Activated CD8-positive, alpha-beta T cell treated with anti-CD3 and anti-CD28 coated beads, Interleukin-2, amount 10 ng/mL, durations not matched to agents 7 days and 5 days (primary cell): ENCODE results near the gene SCYL1. TPM values are rescaled to one million over a fixed set of nuclear protein-coding genes. Genes with fewer than 3 reads are reported as not detected.

Experiments
- ATAC-seq: fragments of 150-1000 bp; cut with Tn5 transposase; one replicate; pipeline ENCODE4 v1.10.0; 2021; ENCODE audit warnings: moderate library complexity
- CTCF ChIA-PET: fragments of 350-600 bp; sonication (Branson Sonifier 250); formaldehyde crosslinking; loops from one replicate; lab custom pipeline; 2021; ENCODE audit warnings: antibody characterized with exemption; lab: Charles Lee
- POLR2A ChIA-PET: fragments of 350-600 bp; sonication (Branson Sonifier 250); formaldehyde crosslinking; loops from one replicate; lab custom pipeline; 2021; ENCODE audit warnings: antibody characterized with exemption; lab: Charles Lee
- DNase-seq: peaks from one replicate; pipeline ENCODE4 v3.0.0-alpha.2; 2020
- H3K27ac Mint-ChIP-seq: one replicate; pipeline ENCODE4 v1.8.0; 2021; ENCODE audit warnings: mild to moderate bottlenecking, mixed read lengths
- H3K27me3 Mint-ChIP-seq: one replicate; pipeline ENCODE4 v1.8.0; 2021; ENCODE audit warnings: low read depth, mixed read lengths
- H3K36me3 Mint-ChIP-seq: one replicate; pipeline ENCODE4 v1.8.0; 2021; ENCODE audit warnings: low read depth, mixed read lengths
- H3K4me1 Mint-ChIP-seq: one replicate; pipeline ENCODE4 v1.8.0; 2021; ENCODE audit warnings: low read depth, mixed read lengths
- H3K4me3 Mint-ChIP-seq: one replicate; pipeline ENCODE4 v1.8.0; 2021; ENCODE audit warnings: mild to moderate bottlenecking, mixed read lengths
- H3K9me3 Mint-ChIP-seq: one replicate; pipeline ENCODE4 v1.8.0; 2022; ENCODE audit warnings: mixed read lengths; ENCODE audit not compliant: insufficient read depth
- total RNA-seq, 2 experiments: library from RNA; stranded (reverse); gene quantifications; one replicate each; pipeline ENCODE4 v1.2.3, GENCODE V29; 2021

Gene SCYL1
- total RNA-seq, 2 experiments from 2014 or later, result 68.0 to 69.5 TPM

DNA sequence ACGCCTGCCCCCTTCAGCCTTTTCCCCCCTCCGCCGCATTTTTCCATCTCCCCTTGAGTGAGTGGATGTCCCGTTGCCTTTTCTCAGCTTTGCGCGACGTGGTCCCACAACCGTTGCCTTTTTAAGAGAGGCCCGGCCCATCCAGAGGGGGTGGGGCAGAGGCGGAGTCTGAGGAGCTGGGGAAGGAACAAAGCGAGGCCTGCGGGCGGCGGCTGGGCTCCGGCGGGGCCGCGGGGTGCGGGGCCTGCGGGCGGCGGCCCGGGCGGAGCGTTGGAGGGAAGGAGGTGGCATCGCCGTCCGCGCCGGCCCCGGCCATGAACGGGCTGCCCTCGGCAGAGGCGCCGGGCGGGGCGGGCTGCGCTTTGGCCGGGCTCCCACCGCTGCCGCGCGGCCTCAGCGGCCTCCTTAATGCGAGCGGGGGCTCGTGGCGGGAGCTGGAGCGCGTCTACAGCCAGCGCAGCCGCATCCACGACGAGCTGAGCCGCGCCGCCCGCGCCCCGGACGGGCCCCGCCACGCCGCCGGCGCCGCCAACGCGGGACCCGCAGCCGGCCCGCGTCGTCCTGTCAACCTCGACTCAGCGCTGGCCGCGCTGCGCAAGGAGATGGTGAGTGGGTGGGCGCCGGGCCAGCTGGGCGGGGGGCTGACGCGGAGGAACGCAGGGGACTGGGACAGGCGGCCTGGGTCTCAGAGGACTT, 47.6 kb downstream of the SCYL1 start, which contains the start of gene FAM89B:
Gene FAM89B (plus strand): TSS at position 183 of the 696 bp plus-strand sequence. CDS start 132 bp downstream, at position 315.
- peak within 1 kb of the TSS; percentile 100 for H3K4me3 Mint-ChIP-seq
- H3K27me3 Mint-ChIP-seq, result no peaks in the 10 kb centered on the region
- CTCF ChIA-PET, result interaction anchor here (1.0 to 4.7 kb wide), 16 partner anchors 9 to 156 kb away, joined by 3 to 95 read pairs (median 8); partner anchors contain the start of genes PCNX3 and SCYL1
- H3K4me1 Mint-ChIP-seq, result peaks cover 61% of the 10 kb centered on the region
- peak; percentile 13 for ATAC-seq
- DNase-seq, result peak; percentile 95
- no peaks in the 10 kb centered on the region for H3K9me3 Mint-ChIP-seq
- H3K27ac Mint-ChIP-seq, result peak within 1 kb of the TSS; percentile 99
- POLR2A ChIA-PET, result interaction anchor here (0.6 to 6.0 kb wide), 19 partner anchors 13 to 326 kb away, joined by 3 to 38 read pairs (median 4); partner anchors contain the start of genes MALAT1, MAP3K11, NEAT1 and PCNX3
- peaks cover 31% of the 10 kb centered on the region for H3K36me3 Mint-ChIP-seq

- Mint-ChIP-seq H3K9me3 (no peaks in the 10 kb centered on the region), H3K4me1 (peaks cover 66% of the 10 kb centered on the region), H3K27me3 (no peaks in the 10 kb centered on the region), H3K4me3 (peak overlapping the region; percentile 83), H3K27ac (peak overlapping the region; percentile 86), H3K36me3 (peaks cover 31% of the 10 kb centered on the region)
- ATAC-seq (no peak), DNase-seq (peak; percentile 43)
- POLR2A ChIA-PET, result interaction anchor here (0.7 to 6.0 kb wide), 11 partner anchors 12 to 138 kb away, joined by 3 to 38 read pairs (median 3); partner anchors contain the start of genes MALAT1, MAP3K11 and PCNX3
- CTCF ChIA-PET, result interaction anchor here (0.8 to 4.7 kb wide), 15 partner anchors 10 to 65 kb away, joined by 3 to 95 read pairs (median 9); partner anchors contain the start of genes KCNK7, PCNX3 and SCYL1
Measured at GRCh38 chr11:65573391-65574079, 48.7 kb downstream of the SCYL1 start.

GRCh38 chr11:65574109-65574810, 49.4 kb downstream of the SCYL1 start:
- DNase-seq (peak; percentile 92), ATAC-seq (peak; percentile 26)
- H3K36me3 Mint-ChIP-seq, result peaks cover 34% of the 10 kb centered on the region
- peak overlapping the region; percentile 91 for H3K4me3 Mint-ChIP-seq
- ChIA-PET POLR2A (interaction anchor here (0.7 to 6.0 kb wide), 8 partner anchors 12 to 137 kb away, joined by 3 to 38 read pairs (median 4); partner anchors contain the start of gene MALAT1), CTCF (interaction anchor here (0.8 to 4.7 kb wide), 8 partner anchors 13 to 41 kb away, joined by 3 to 95 read pairs (median 30); partner anchors contain the start of genes KCNK7 and PCNX3)
- peaks cover 65% of the 10 kb centered on the region for H3K4me1 Mint-ChIP-seq
- H3K9me3 Mint-ChIP-seq, result no peaks in the 10 kb centered on the region
- peak overlapping the region; percentile 89 for H3K27ac Mint-ChIP-seq
- H3K27me3 Mint-ChIP-seq, result no peaks in the 10 kb centered on the region

- peaks cover 66% of the 10 kb centered on the region for H3K4me1 Mint-ChIP-seq
- H3K9me3 Mint-ChIP-seq, result no peaks in the 10 kb centered on the region
- H3K27ac Mint-ChIP-seq, result peak overlapping the region; percentile 89
- H3K27me3 Mint-ChIP-seq, result no peaks in the 10 kb centered on the region
- H3K4me3 Mint-ChIP-seq, result peak overlapping the region; percentile 91
- DNase-seq (no peak), ATAC-seq (peak; percentile 5)
- peaks cover 42% of the 10 kb centered on the region for H3K36me3 Mint-ChIP-seq
- CTCF ChIA-PET, result interaction anchor here (0.8 to 5.2 kb wide), 8 partner anchors 13 to 314 kb away, joined by 3 to 88 read pairs (median 6); partner anchors contain the start of genes KCNK7 and PCNX3
- POLR2A ChIA-PET, result interaction anchor here (0.7 to 2.1 kb wide), 9 partner anchors 11 to 457 kb away, joined by 3 to 9 read pairs (median 4); partner anchors contain the start of gene ZNHIT2
Measured at GRCh38 chr11:65574811-65575567, 50.1 kb downstream of the SCYL1 start.

DNA sequence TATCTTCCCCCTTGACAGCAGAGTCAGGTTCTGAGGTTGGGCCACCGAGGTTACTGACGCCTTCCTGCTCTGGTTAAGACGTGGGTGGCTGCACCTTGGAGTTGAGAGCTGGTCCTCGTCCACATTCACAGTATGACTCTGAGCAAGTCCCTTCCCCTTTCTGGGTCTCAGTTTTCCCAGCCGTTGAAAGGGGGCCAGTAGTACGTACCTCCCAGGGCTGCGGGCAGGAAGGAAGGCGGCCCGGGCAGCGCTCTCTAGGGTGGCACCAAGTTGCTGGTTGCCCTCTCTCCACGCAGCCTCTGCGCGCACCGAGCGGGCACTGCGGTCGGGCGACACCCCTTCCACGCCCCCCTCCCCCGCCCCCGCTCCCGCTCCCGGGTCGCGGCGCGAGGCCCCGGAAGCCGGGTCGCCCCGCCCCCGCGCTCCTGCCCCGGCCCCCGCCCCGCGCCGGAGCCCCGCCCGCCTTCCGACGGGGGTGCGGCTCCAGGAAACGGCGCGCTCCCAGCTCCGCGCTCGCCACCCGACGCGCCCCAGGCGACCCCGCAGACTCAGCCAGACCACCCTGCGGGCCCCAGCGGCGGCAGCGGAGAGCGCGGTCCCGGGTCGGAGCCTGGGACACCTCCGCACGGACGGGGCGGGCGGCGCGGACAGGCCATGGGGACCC, 50.8 kb downstream of the SCYL1 start, which contains the start of gene EHBP1L1:
Gene EHBP1L1 (plus strand): TSS at position 486 of the 664 bp plus-strand sequence. CDS start 250 bp downstream, outside the sequence.
- ChIA-PET CTCF (interaction anchor here (0.8 to 5.2 kb wide), 8 partner anchors 12 to 313 kb away, joined by 3 to 88 read pairs (median 6); partner anchors contain the start of genes KCNK7 and PCNX3), POLR2A (interaction anchor here (0.7 to 2.1 kb wide), 11 partner anchors 10 to 458 kb away, joined by 3 to 9 read pairs (median 4); partner anchors contain the start of genes DPF2 and ZNHIT2)
- DNase-seq (peak; percentile 79), ATAC-seq (peak; percentile 31)
- Mint-ChIP-seq H3K9me3 (no peaks in the 10 kb centered on the region), H3K4me1 (peaks cover 62% of the 10 kb centered on the region), H3K4me3 (peak within 1 kb of the TSS; percentile 91), H3K27ac (peak within 1 kb of the TSS; percentile 89), H3K36me3 (peaks cover 43% of the 10 kb centered on the region), H3K27me3 (no peaks in the 10 kb centered on the region)

DNA sequence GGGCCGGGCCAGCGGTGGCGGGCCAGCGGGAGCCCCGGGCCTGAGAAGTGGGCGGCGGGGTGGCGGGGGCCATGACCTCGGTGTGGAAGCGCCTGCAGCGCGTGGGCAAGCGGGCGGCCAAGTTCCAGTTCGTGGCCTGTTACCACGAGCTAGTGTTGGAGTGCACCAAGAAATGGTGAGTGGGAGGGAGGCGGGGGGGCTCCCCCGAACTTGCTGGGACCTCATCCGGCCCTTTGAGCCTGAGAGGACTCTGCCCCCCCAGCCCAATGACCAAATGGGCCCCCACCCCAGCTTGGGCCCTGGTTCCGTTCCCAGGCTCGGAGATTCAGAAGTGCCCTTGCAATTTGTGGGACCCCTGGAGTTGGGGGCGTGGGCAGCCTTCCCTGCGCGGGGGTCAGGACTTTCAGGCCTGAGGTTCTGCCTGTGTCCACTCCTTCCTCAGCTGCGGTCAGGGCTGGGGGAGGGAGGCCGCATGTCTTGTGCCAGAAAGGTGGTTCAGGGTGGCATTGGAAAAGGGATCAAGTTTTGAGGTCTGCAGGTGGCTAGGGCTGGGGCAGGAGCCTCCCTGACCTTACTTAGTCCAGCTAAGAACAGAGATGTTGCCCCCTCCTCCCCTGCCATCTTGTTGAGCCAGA, 51.5 kb downstream of the SCYL1 start:
- ChIA-PET POLR2A (interaction anchor here (0.5 to 2.1 kb wide), 8 partner anchors 10 to 243 kb away, joined by 3 to 9 read pairs (median 4); partner anchors contain the start of gene DPF2), CTCF (interaction anchor here (0.8 to 5.2 kb wide), 8 partner anchors 11 to 39 kb away, joined by 3 to 88 read pairs (median 5); partner anchors contain the start of genes KCNK7 and PCNX3)
- H3K27me3 Mint-ChIP-seq, result no peaks in the 10 kb centered on the region
- no peaks in the 10 kb centered on the region for H3K9me3 Mint-ChIP-seq
- DNase-seq (peak; percentile 36), ATAC-seq (no peak)
- peak overlapping the region; percentile 80 for H3K27ac Mint-ChIP-seq
- H3K36me3 Mint-ChIP-seq, result peaks cover 43% of the 10 kb centered on the region
- H3K4me3 Mint-ChIP-seq, result peak overlapping the region; percentile 86
- H3K4me1 Mint-ChIP-seq, result peaks cover 56% of the 10 kb centered on the region

DNA sequence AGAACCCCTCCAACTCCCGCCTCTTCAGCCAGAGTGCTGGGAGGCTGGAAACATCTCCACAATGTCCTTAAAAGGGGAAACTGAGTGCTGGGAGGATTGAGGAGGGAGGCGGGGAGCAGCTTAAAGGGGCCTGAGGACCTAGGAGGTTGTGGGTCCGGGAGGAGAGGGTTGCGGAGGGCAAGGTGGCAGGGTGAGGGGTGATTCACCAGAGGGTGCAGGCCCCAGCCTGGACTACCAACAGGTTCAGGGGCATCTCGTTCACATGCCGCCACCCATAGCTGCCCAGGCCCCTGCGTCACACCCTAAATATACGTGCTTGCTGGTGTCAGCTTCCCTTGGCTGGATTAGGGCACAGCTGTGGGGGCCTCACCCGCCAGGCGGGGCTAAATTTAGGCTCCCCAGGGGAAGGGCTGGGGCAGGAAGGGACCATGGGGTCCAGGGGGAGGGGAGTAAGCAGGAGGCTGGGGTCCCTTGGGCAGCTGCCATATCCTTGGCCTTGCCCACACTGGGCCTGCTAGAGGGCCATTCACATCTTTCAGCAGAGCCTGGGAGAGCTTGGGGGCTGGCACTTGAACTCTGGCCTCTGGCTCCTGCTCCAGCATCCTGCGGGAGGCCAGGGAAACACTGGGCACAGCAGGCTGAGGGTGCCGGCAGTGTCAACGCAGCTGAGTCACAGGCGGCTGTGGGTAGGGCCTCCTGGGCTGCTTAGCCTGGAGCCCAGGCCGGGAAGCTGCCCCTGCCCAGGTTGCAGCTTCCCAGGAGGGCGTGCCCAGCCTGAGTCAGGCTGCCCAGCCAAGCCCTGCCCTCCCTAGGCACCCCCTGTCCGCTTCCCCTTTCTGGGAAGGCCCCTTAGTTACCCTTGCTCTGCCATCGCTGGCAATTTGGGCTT, 52.2 kb downstream of the SCYL1 start:
- ChIA-PET CTCF (interaction anchor here (0.9 to 5.2 kb wide), 5 partner anchors 11 to 161 kb away, joined by 3 to 88 read pairs (median 33); partner anchors contain the start of gene KCNK7), POLR2A (interaction anchor here (0.5 to 2.1 kb wide), 10 partner anchors 9 to 193 kb away, joined by 3 to 9 read pairs (median 4); no protein-coding TSS in a partner anchor)
- ATAC-seq (no peak), DNase-seq (peak; percentile 38)
- peaks cover 51% of the 10 kb centered on the region for H3K4me1 Mint-ChIP-seq
- peaks cover 47% of the 10 kb centered on the region for H3K36me3 Mint-ChIP-seq
- H3K9me3 Mint-ChIP-seq, result no peaks in the 10 kb centered on the region
- H3K27me3 Mint-ChIP-seq, result no peaks in the 10 kb centered on the region
- peak overlapping the region; percentile 86 for H3K4me3 Mint-ChIP-seq
- peak overlapping the region; percentile 80 for H3K27ac Mint-ChIP-seq

DNA sequence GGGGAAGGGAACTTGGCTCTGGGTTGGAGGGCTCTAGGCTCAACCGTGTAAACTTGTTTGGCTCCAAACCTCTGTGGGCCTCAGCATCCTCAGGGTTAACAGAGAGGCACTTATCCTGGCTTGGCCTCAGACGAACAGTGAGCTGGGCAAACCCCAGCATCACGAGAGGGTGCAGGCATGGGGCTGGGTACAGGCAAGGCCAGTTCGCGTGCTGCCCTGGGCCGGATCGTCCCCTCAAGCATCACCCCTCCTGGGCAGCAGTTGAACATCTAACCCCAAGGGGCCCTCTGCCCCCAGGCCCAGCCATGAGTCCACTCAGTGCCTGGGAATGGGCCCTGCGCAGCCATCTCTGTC, 52.9 kb downstream of the SCYL1 start:
- Mint-ChIP-seq H3K4me1 (peaks cover 49% of the 10 kb centered on the region), H3K9me3 (no peaks in the 10 kb centered on the region), H3K27me3 (no peaks in the 10 kb centered on the region), H3K4me3 (peak overlapping the region; percentile 61), H3K27ac (peak overlapping the region; percentile 37), H3K36me3 (peaks cover 52% of the 10 kb centered on the region)
- ChIA-PET POLR2A (interaction anchor here (1.8 kb wide), 2 partner anchors 9 to 33 kb away, joined by 5 to 9 read pairs; no protein-coding TSS in a partner anchor), CTCF (interaction anchor here (1.2 to 5.2 kb wide), 4 partner anchors 10 to 162 kb away, joined by 3 to 88 read pairs (median 37); partner anchors contain the start of gene KCNK7)
- DNase-seq (no peak), ATAC-seq (no peak)
